GM18498 (cell line): ENCODE results near the gene GATA3.
A peak's percentile ranks its signal among the peaks of the same experiment; 100 is the strongest.

Experiments used
- ATAC-seq: cut with Tn5 transposase; IDR thresholded peaks from one replicate; pipeline ENCODE4 v1.9.1; 2021; ENCODE audit warnings: mild to moderate bottlenecking, moderate library complexity; ENCODE audit not compliant: unreplicated experiment

Gene GATA3

DNA sequence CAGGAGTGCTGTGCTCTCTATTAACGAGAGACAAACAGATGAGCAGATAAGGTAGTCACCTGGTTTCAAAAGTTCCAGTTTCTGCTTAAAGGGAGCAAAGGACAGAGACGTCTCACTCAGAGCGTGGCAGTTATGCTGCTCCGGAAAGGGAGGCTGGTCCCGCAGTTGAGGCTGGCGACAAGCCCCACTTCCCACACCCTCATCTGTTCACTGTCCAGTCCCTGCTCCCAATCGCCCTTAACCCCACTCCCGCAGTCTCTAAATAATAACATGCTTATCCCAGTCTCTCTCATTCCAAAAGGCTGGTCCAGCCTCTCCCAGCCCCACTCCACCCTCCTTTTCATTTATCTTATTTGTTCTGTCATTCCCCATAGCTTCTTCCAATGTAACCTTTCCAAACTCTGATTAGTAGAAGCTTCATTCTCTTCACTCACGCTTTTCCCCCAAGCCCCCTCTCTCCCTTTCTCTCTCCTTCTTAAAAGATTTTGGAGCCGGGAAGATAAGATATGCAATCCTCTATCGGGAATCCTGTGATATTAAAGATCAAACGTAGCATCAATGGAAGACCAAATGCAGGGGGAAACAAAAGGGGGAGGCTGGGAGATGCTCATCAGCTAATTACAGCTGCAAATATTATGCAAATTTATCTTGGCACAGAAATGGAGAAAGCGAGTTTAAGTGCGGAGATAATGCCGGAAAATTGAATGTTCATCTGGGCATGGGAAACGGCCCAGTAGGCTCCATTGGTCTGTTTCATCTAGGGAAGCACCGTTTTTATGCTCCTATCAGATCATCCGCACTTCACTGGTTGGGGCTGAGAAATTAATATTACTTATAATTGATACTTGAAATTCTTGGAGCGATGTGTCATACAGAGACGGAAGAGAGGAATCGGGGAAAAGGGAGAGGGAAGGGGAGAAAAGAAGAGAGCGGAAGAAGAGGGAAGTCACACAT is 16.3 kb upstream of the GATA3 start:
- no peak for ATAC-seq

DNA sequence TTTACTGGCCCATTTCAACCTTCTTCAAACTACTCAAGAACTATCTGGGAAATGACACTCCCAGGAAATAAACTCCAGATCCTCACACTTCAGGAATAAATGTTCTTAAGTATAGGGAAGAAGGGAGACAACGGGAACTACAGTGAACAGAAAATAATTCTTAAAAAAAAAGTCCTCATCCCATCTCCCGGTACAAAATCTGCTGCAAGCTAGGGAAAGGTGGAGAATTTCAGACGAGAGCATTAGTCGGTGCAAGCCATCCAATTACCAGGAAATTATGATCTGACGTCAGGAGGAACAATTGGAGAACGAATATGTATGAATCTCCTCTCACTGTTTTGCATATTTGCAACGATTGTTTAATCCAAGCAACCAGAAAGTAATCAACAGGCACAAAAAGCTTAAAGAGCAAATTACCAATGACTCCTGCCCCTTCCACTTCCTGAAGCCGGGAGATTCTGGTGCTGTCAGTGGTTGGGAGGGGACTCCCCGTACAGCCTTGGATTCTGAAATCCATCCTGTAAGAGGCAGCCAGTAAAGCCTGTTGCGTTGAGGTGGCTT is 15.1 kb upstream of the GATA3 start:
- ATAC-seq = no peak

DNA sequence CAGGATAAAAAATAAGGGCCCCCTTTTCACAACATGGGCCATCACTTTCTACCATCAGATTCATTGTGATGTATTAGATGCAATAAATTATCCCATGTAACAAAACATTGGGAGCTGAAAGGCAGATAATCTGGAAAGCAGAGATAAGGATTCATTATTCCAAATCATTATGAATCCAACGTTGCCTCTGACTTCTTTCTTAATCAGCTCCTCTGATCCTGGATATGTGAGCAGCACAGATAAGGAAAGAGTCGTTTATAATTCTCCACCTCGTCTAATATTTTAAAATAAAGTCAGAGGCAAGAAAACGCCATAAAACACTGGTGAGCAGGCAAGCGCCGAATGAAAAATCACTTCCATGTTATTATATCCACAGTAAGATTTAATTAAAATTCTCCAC is 13.8 kb upstream of the GATA3 start:
- no peak for ATAC-seq

DNA sequence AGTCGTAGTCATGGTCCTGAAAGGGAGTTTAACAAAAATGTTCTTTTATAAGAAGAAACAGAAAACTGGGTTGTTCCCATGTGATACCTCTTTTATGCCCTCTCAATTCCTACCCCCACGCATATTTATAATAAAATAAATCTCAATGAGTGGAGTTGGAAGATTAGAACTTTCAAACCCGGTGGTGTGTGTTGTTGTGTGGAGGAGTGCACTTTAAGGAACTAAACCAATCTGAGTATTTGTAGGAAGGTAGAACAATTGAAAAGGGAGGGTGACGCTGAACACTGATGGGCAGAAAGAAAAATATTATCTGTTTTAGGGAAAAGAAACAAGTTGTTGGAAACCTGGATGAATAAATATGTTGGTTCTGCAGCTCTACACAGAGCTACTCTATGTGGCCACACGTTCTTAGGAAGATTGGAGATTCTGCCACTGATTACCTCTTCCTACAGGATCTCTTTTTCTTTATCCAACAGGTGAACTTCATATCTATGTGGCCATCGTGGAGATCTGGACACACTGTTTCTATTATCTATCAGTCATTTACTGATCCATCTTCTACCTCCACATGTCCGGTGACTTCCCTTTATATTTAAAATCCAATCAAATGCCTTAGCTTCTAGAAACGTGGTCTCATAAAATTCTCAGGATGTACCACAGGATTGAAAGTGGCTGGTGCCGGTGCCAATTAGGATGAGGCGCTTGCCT is 13.1 kb upstream of the GATA3 start:
- no peak for ATAC-seq

DNA sequence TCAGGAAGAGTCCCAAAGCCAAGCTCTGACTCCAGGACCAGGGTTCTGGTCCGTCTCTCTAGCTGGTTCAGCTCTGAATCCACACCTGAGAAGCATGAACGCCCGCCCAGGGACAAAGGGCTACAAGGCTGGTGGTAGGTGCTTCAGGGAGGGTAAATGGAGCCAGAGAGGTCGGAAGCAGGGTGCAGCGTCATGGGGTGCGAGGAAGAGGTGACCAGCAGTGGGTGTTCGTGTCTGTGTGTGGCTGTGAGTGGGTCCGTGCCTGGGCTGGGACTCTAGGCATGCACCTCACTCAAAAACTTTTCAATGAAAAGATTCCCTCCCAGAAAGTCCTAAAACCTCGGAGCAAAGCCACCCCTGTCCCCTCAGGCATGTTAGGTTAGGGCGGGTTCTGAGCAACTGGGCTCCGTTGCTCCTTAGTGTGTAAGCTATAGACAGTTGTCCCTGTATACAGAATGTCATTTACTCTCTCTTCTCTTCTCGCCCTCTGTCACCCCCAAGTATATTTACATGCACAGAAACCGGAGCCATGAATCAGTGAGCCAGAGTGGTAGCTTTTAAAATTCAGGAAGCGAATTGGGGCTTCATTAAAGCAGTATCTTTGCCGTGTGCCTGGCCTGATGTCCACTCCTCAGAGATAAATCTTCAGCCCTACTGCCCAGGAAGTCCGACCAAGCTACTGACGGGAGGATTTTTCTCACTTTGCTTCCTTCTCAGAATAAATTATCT is 12.3 kb upstream of the GATA3 start:
- ATAC-seq = no peak

GRCh38 chr10:8042721-8043568 is 11.5 kb upstream of the GATA3 start:
- ATAC-seq = no peak

DNA sequence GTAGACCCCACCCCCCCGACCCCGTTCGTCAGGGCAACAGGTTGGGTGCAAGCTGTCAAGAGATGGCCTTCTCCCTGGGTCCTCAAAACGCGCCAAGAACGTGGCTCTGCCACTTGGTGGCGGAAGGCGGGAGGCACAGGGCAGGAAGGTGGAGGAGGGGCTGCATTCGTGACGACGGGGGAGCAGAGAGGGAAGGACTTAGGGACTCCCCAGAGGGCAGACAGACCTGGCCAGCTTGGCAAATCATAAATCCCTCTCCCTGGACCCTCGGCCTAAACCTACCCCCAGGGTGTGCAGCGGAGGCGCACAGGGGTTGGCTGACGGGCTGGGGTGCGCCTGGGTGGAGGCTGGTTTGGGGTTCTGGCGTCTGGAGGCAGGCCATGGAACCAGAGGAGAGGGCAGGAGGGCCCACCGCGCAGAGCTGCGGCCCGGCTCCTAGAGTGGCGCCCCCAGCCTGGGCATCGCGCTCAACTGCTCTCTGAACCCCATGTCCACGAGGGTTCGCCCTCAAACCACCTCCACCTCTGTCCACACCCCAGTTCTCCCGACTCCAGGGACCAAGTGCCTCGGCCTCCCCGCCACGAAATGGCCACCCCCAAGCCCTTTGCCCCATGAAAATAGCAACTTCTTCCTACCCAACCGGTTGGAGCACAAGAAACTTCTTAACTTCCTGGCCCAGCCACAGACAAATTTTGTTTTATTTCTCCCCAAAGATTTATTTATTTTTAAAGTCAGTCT is 10.8 kb upstream of the GATA3 start:
- ATAC-seq = peak; percentile 34

- ATAC-seq = no peak
Observed at GRCh38 chr10:8044331-8044907, 10.1 kb upstream of the GATA3 start.

GRCh38 chr10:8044908-8045725 is 9.4 kb upstream of the GATA3 start:
- ATAC-seq = no peak

DNA sequence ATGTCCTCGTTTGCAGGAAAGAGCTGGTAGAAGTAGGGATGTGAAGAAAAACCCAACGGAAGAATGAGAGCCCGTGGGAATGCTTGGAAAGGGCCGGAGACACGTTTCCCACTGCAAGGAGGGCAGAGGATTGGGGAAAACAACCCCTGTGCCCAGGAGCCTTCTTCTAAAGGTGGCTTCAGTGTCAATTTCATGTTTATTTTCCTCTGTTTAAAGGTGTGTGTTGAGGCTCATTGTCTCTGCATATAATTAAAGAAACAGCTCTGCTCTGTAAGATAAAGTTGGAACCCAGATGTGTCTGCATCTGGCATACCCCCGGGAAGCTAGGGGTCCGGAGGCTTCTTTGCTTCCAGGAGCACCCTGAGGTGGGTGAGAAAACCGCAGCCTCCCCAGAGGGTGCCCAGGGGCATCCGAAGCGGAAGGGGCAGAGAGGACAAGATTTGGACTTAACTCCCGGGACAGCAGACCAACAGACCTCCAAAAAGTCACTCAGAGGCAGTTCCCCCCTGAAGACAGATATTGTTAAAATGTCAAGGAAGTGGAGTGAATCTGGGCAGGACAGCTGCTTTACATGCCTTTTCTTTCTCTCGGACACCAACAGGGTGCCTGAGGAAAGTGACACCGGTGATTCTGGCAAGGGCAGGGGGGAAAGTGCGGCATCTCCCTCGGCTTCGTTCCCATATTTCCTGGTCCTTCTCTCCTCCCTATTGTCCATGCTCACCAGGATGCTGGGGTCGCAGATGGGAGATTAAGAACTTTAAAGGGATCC is 8.6 kb upstream of the GATA3 start:
- no peak for ATAC-seq

- ATAC-seq = no peak
Observed at GRCh38 chr10:8047452-8048280, 6.8 kb upstream of the GATA3 start.

DNA sequence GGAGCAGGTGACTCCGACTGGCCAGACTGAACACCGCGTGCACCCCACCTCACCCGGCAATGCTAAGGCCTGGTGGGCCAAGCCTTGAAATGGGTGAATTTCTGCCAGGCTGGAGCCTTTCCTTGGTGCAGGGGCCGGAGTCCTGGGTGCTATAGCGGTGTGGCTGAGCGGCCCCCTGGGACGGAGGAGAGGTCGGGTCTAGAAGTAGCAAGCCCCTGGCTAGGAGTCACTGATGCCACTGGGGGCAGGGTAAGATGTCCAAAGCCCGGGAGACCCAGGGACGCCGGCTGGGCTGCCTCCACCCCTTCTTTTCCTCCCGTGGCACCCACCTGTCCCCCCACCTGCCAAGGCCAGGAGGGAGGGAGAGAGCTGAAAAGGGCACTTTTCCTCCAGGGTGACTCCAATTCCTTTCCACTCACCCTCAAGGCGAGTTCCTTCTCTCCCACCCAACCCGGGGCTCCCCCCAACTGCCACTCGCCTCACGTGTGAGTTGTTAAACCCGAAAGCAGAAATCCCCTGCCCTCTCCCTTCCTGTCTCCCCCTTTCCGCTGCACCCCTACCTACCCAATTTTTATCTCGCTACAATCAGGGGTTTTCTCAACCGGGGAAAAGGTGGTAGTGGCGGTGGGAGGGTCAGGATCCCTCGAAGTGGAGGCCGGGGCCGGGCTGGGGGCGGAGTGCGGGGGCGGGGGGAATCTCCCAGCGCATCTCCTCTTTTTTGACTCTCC is 6.0 kb upstream of the GATA3 start:
- ATAC-seq = no peak

DNA sequence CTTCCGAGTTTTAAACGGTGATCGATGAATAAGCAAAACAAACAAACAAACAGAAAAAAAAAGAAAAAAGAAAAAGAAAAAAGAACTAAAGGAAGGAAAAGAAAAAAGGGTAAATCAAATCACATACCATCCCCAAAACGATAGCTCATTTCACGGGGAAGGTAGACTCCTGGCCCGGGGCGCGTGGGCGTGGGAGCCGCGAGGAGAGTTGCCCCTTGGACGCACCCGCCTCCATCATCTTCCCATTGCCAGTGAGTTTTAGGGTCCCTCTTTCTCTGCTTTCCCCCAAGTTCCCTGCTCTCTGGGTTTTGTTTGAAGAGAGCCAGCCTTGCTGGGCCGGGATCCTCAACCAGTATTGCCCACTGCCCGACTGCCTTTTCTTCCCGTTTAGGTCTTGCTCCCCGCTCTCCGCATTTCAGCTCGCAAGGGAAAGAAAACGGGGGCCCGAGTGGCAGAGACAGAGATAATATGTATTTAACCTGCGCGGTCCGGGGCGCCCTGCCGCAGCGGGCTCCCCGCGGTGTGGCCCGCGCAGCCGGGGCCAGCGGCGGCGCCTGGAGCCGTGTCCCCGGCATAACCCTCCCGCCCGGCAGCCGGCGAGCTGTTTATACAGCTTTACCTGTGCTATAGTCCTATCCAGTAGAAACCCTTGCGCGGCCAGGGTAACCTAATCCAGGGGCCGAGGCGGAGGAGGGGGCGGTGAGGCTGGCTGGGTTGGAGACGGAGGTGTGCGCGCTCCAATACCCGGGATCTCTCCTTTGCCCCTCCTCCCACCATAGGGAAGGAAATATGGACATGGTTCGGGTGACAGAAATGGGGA is 5.2 kb upstream of the GATA3 start:
- no peak for ATAC-seq

- no peak for ATAC-seq
Observed at GRCh38 chr10:8049865-8050555, 4.5 kb upstream of the GATA3 start.
